Upper lobe of left lung (tissue), 6 donors: ENCODE results near the gene PPM1J. TPM values are rescaled to one million over a fixed set of nuclear protein-coding genes. Genes with fewer than 3 reads are reported as not detected.

Experiments used
- ATAC-seq, 2 donors: fragments of 200-7000 bp; cut with Tn5 transposase; one replicate each; pipeline ENCODE4 v1.9.1; 2022; ENCODE audit warnings: mild to moderate bottlenecking in 2 of 2, moderate library complexity in 2 of 2; ENCODE audit not compliant: low FRiP score in 2 of 2
- DNase-seq, 2 donors: peaks; one replicate each; pipeline ENCODE4 v3.0.0-alpha.2; 2019 to 2020
- H3K27ac ChIP-seq, 4 donors: fragments of 200-600 bp; sonication (generic); one replicate each; pipeline ENCODE4 v1.5.1; 2016 to 2019
- H3K27me3 ChIP-seq, 4 donors: fragments of 200-600 bp; sonication (generic); one replicate each; pipeline ENCODE4 v1.5.1; 2017 to 2019
- H3K36me3 ChIP-seq, 4 donors: fragments of 200-600 bp; sonication (generic); one replicate each; pipeline ENCODE4 v1.5.1; 2016 to 2019
- H3K4me1 ChIP-seq, 4 donors: fragments of 200-600 bp; sonication (generic); one replicate each; pipeline ENCODE4 v1.5.1; 2018 to 2019
- H3K4me3 ChIP-seq, 4 donors: fragments of 200-600 bp; sonication (generic); one replicate each; pipeline ENCODE4 v1.5.1; 2017 to 2019; ENCODE audit warnings: mild to moderate bottlenecking in 2 of 4, moderate library complexity in 1 of 4
- H3K9me3 ChIP-seq, 4 donors: fragments of 200-600 bp; sonication (generic); one replicate each; pipeline ENCODE4 v1.5.1; 2018 to 2019
- EP300 ChIP-seq, 4 donors: sonication (generic); formaldehyde crosslinking; IDR thresholded peaks; one replicate each; pipeline ENCODE4 v1.5.1; 2017; ENCODE audit warnings: antibody characterized with exemption in 4 of 4, control low read depth in 2 of 4
- POLR2A ChIP-seq, 4 donors: fragments of 450-650 bp; IDR thresholded peaks; one replicate each; pipeline ENCODE4 v1.5.1; 2016 to 2017; ENCODE audit warnings: antibody characterized with exemption in 4 of 4, mild to moderate bottlenecking in 2 of 4
- POLR2AphosphoS5 ChIP-seq, 2 donors: sonication (generic); formaldehyde crosslinking; IDR thresholded peaks; one replicate each; pipeline ENCODE4 v1.5.1; 2017; ENCODE audit warnings: antibody characterized with exemption in 2 of 2
- WGBS, 2 donors: methylation state at CpG; one replicate each; pipeline ENCODE4 v1.1.5; 2017 to 2018; 5-methylcytosine and 5-hydroxymethylcytosine counted together
- total RNA-seq, 6 donors: library from RNA; depleted of rRNA in 4 of 6; stranded (reverse); fragments of >200 nt in 4 of 6; gene quantifications; one replicate each; pipeline versions ENCODE4 v1.1.0 to v1.2.1, GENCODE V29; 2016 to 2021
- TF ChIP-seq, protein P1 (sequence below), 6 experiments: fragments of 450-650 bp in 4 of 6; fragments of 200-600 bp in 2 of 6; sonication (generic) in 2 of 6; IDR thresholded peaks; one replicate each; pipeline ENCODE4 v1.5.1; 2016 to 2019; ENCODE audit warnings: antibody characterized with exemption in 6 of 6
- donor health status: DM: no; HTN: no; CAD: no; lungs with moderate emphysema.
- donor health status: DM: no; HTN: yes; CAD: no; lungs with severe emphysema.

PPM1J gene
- total RNA-seq, 6 donors from 2014 or later, result 0.55 to 0.91 (median 0.74) TPM; not detected in 1

DNA sequence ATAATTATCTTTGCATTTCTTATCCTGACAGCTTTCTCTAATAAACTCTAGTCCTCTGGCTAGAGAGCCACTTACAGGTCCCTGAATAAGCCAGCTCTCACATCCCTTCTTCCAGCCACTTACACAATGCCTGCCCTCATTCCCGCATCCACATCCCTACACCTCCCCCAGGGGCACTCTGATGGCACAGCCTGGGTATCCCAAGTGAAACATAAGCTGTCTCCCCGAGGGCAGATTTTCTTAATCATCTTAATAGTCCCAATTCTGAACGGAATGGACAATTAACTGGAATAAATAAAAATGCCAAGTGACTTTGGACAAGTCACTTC is 13.1 kb downstream of the PPM1J start:
- Histone ChIP-seq H3K9me3 (no peaks in the 10 kb centered on the region), H3K4me1 (peaks cover 60 to 78% (median 71%) of the 10 kb centered on the region in 4 donors), H3K36me3 (peaks cover 0 to 60% (median 16%) of the 10 kb centered on the region in 4 donors), H3K27me3 (no peaks in the 10 kb centered on the region), H3K27ac (peak overlapping the region; percentile 73 to 99 (median 98)), H3K4me3 (no peak overlapping the region)
- no peak for TF ChIP-seq POLR2AphosphoS5 (IDR thresholded peaks at IDR 0.05)
- TF ChIP-seq POLR2A (IDR thresholded peaks at IDR 0.05), result no peak
- TF ChIP-seq, protein P1, sequence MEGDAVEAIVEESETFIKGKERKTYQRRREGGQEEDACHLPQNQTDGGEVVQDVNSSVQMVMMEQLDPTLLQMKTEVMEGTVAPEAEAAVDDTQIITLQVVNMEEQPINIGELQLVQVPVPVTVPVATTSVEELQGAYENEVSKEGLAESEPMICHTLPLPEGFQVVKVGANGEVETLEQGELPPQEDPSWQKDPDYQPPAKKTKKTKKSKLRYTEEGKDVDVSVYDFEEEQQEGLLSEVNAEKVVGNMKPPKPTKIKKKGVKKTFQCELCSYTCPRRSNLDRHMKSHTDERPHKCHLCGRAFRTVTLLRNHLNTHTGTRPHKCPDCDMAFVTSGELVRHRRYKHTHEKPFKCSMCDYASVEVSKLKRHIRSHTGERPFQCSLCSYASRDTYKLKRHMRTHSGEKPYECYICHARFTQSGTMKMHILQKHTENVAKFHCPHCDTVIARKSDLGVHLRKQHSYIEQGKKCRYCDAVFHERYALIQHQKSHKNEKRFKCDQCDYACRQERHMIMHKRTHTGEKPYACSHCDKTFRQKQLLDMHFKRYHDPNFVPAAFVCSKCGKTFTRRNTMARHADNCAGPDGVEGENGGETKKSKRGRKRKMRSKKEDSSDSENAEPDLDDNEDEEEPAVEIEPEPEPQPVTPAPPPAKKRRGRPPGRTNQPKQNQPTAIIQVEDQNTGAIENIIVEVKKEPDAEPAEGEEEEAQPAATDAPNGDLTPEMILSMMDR (IDR thresholded peaks at IDR 0.05), result no peak
- TF ChIP-seq EP300 (IDR thresholded peaks at IDR 0.05), result no peak
- DNase-seq, result no peak
- ATAC-seq, result no peak
- 73 to 76% methylated on average over 3 of the region's 3 CpGs for WGBS, 2 donors

DNA sequence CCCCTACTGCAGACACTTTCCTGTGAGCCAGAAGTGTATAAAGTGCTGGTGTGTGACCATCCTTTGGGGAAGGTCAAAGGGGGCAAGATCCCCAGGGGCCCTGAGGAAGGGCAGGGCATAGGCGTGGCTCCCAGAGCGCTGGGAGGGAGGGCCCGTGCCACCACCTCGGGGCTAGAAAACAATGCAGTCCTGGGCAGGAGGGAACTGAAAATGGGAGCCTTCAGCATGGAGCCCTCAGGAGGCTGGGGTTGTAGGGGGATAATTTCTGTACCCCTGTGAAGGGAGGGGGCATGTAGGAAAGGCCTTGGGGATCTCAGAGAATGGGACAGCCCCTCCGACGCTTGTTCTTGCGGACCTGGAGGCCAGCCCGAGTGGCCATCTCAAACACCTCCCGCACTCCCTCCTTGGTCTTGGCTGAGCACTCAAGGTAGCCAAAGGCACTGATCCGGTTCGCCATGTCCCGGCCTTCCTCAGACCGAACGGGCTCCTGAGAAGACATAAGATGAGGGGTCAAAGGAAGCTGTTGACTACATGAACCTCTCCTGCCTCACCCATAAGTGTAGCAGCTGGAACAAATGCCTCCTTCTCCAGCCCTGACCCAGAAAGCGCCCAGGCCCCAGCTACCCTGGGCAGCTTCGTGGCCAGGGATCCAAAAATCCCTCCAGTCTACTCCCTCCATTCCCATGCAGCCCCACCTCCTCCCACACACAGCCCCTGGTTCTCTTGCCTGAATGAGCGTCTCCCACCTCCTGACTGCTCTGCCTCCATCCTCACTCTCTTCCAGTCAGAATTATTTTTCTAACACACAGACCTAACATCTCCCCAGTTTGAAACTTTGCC is 13.7 kb downstream of the PPM1J start:
- peak in 1 of 2 donors; percentile 63 for DNase-seq
- WGBS, 2 donors, result 52 to 72% methylated on average over 11 to 17 of the region's 17 CpGs
- H3K4me1 ChIP-seq, result peaks cover 60 to 78% (median 71%) of the 10 kb centered on the region in 4 donors

DNA sequence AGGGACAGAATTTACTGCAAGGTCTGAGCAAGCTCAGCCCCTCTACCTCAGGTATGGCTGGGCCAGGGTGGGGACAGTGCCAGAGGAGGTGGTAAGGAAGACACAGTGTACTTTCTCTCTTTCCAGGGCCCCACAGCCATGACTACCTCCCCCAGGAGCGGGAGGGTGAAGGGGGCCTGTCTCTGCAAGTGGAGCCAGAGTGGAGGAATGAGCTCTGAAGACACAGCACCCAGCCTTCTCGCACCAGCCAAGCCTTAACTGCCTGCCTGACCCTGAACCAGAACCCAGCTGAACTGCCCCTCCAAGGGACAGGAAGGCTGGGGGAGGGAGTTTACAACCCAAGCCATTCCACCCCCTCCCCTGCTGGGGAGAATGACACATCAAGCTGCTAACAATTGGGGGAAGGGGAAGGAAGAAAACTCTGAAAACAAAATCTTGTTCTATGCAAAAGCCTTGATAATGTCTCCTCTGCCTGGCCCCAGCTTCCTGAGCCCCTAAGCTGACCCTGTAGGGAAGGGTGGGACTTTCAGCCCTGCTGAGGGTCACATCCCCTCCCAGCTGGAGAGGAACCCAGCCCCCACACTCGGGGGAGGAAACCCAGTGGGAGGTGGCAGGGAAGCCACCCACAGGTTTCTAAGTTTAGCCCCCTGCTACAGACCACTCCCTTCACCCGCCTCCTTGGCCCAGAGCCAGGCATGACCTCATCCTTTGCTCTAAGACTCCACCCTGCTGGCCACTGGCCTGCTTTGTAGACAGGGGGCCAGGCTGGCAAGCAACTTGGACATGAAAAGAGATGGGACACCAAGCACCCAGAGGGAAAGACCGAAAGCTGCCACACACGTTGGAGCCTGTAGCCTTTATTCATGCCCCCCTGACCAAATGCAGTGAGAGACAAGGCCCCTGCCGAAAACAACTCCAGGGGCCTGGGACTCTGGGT is 14.6 kb downstream of the PPM1J start:
- no peak overlapping the region for H3K4me3 ChIP-seq
- H3K27ac ChIP-seq, result peak overlapping the region; percentile 73 to 99 (median 98)
- peaks cover 0 to 74% (median 24%) of the 10 kb centered on the region in 4 donors for H3K36me3 ChIP-seq
- 26 to 33% methylated on average over 6 to 7 of the region's 7 CpGs for WGBS, 2 donors
- TF ChIP-seq EP300 (IDR thresholded peaks at IDR 0.05), result peak in 2 of 4 donors; percentile 47 to 60
- TF ChIP-seq, protein P1 (IDR thresholded peaks at IDR 0.05), result peak in 2 of 6 experiments; percentile 17 to 37
- TF ChIP-seq POLR2AphosphoS5 (IDR thresholded peaks at IDR 0.05), result peak; percentile 64 to 82
- peak in 2 of 4 donors; percentile 23 to 38 for TF ChIP-seq POLR2A (IDR thresholded peaks at IDR 0.05)
- peak in 1 of 2 donors; percentile 93 for DNase-seq
- peaks cover 54 to 71% (median 66%) of the 10 kb centered on the region in 4 donors for H3K4me1 ChIP-seq
- ATAC-seq, result peak; percentile 77 to 83
- no peaks in the 10 kb centered on the region for H3K9me3 ChIP-seq
- no peaks in the 10 kb centered on the region for H3K27me3 ChIP-seq

More for the DNA sequence above, 13.7 kb downstream of the PPM1J start:
- H3K36me3 ChIP-seq, result peaks cover 0 to 66% (median 19%) of the 10 kb centered on the region in 4 donors
- no peak for ATAC-seq
- peak overlapping the region; percentile 73 to 99 (median 98) for H3K27ac ChIP-seq
- H3K27me3 ChIP-seq, result no peaks in the 10 kb centered on the region
- no peaks in the 10 kb centered on the region for H3K9me3 ChIP-seq
- TF ChIP-seq POLR2AphosphoS5 (IDR thresholded peaks at IDR 0.05), result no peak
- TF ChIP-seq, protein P1 (IDR thresholded peaks at IDR 0.05), result peak in 1 of 6 experiments; percentile 2
- no peak overlapping the region for H3K4me3 ChIP-seq

DNA sequence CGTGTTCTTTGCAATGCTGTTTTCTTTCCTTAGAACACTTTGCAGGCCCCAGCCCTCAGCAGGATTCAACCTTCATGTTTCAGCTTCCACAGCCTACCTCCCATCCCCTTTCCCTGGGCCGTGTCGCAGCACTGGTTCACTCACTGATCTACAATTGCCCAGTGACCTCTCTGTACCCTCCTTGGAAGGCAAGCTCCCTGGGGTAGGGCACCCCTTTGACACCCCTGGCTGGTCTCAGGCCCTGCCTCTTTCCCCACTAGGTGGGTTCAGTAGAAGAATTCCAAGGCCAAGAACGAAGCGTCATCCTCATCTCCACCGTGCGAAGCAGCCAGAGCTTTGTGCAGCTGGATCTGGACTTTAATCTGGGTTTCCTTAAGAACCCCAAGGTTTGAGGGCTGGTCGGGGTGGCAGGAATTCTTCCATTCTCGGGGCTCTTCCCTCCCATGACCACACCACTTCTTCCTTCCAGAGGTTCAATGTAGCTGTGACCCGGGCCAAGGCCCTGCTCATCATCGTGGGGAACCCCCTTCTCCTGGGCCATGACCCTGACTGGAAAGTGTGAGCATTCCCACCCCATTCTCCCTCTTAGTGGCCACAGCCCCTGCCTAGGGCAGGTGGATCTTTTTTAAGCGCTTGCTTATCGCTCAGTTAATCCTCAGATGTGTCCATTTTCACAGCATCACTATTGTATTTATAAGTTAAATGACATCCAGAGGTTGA is 15.5 kb downstream of the PPM1J start:
- no peak for ATAC-seq
- H3K36me3 ChIP-seq, result peaks cover 5 to 84% (median 33%) of the 10 kb centered on the region in 4 donors

More for the DNA sequence above, 15.5 kb downstream of the PPM1J start:
- no peak overlapping the region for H3K4me3 ChIP-seq
- no peak for TF ChIP-seq EP300 (IDR thresholded peaks at IDR 0.05)
- TF ChIP-seq POLR2A (IDR thresholded peaks at IDR 0.05), result no peak
- DNase-seq, result no peak
- H3K4me1 ChIP-seq, result peaks cover 46 to 63% (median 59%) of the 10 kb centered on the region in 4 donors
- WGBS, 2 donors, result 71 to 78% methylated on average over 6 to 13 of the region's 13 CpGs
- H3K27me3 ChIP-seq, result no peaks in the 10 kb centered on the region
- no peaks in the 10 kb centered on the region for H3K9me3 ChIP-seq
- peak overlapping the region; percentile 73 to 99 (median 98) for H3K27ac ChIP-seq
